ENCODE results near the gene PROC. TPM values are rescaled to one million over a fixed set of nuclear protein-coding genes. Genes with fewer than 3 reads are reported as not detected.

The PROC gene
- total and polyA plus RNA-seq, 2 donors (not counting 1 experiment from before 2014, with no cell fraction given) = not detected

- Histone ChIP-seq H2AFZ (ENCODE audit: low read length) (no peak overlapping the region), H3K9ac (ENCODE audit: insufficient read depth, low read length) (no peak overlapping the region), H3K27ac (ENCODE audit: insufficient read depth, low read length) (no peak overlapping the region), H3K79me2 (ENCODE audit: control insufficient read depth, insufficient read depth, low read length) (peaks cover 51% of the 10 kb centered on the region), H3K9me3 (ENCODE audit: control insufficient read depth, insufficient read depth, low read depth, low read length) (no peaks in the 10 kb centered on the region), H3K4me1 (ENCODE audit: control insufficient read depth, extremely low read depth, insufficient read depth, low read length) (no peaks in the 10 kb centered on the region), H3K27me3 (ENCODE audit: control insufficient read depth, insufficient read depth, low read length) (no peaks in the 10 kb centered on the region), H3K36me3 (ENCODE audit: control insufficient read depth, insufficient read depth, low read length) (no peaks in the 10 kb centered on the region), H3K4me2 (ENCODE audit: extremely low read depth, insufficient read depth, low read length) (no peak overlapping the region), H4K20me1 (ENCODE audit: control insufficient read depth, extremely low read depth, insufficient read depth, low read length) (no peaks in the 10 kb centered on the region), H3K4me3 (replicated peaks in 1 of 4; ENCODE audit: control extremely low read depth in 1 of 4, insufficient read depth in 1 of 4, low read depth in 3 of 4, low read length in 4 of 4) (no peak overlapping the region)
- no peak for DNase-seq (ENCODE audit: low read depth in 2 of 2)
- TF ChIP-seq EZH2 (IDR thresholded peaks at IDR 0.05; ENCODE audit: low read length, missing control alignments) (no peak), CTCF (conservative IDR thresholded peaks at IDR 0.05 in 1 of 2, IDR thresholded peaks at IDR 0.05 in 1 of 2; ENCODE audit: low read depth in 1 of 2, low read length in 2 of 2) (no peak)
These were observed 39.5 kb upstream of the PROC start for GRCh38 chr2:127378720-127379119.

- no peak overlapping the region for H3K9ac ChIP-seq (ENCODE audit: insufficient read depth, low read length)
- no peaks in the 10 kb centered on the region for H4K20me1 ChIP-seq (ENCODE audit: control insufficient read depth, extremely low read depth, insufficient read depth, low read length)
- no peak overlapping the region for H3K27ac ChIP-seq (ENCODE audit: insufficient read depth, low read length)
- no peak for DNase-seq (ENCODE audit: low read depth in 2 of 2)
- H3K4me3 ChIP-seq (replicated peaks in 1 of 4; ENCODE audit: control extremely low read depth in 1 of 4, insufficient read depth in 1 of 4, low read depth in 3 of 4, low read length in 4 of 4) = no peak overlapping the region
- no peaks in the 10 kb centered on the region for H3K27me3 ChIP-seq (ENCODE audit: control insufficient read depth, insufficient read depth, low read length)
- H3K4me2 ChIP-seq (ENCODE audit: extremely low read depth, insufficient read depth, low read length) = no peak overlapping the region
- no peaks in the 10 kb centered on the region for H3K4me1 ChIP-seq (ENCODE audit: control insufficient read depth, extremely low read depth, insufficient read depth, low read length)
- H3K79me2 ChIP-seq (ENCODE audit: control insufficient read depth, insufficient read depth, low read length) = peaks cover 51% of the 10 kb centered on the region
- no peaks in the 10 kb centered on the region for H3K36me3 ChIP-seq (ENCODE audit: control insufficient read depth, insufficient read depth, low read length)
- TF ChIP-seq CTCF (conservative IDR thresholded peaks at IDR 0.05 in 1 of 2, IDR thresholded peaks at IDR 0.05 in 1 of 2; ENCODE audit: low read depth in 1 of 2, low read length in 2 of 2) (no peak), EZH2 (IDR thresholded peaks at IDR 0.05; ENCODE audit: low read length, missing control alignments) (no peak)
- H2AFZ ChIP-seq (ENCODE audit: low read length) = no peak overlapping the region
- H3K9me3 ChIP-seq (ENCODE audit: control insufficient read depth, insufficient read depth, low read depth, low read length) = no peaks in the 10 kb centered on the region
These were observed 38.4 kb upstream of the PROC start for GRCh38 chr2:127379712-127380355.

GRCh38 chr2:127381762-127382161 is 36.5 kb upstream of the PROC start:
- no peak overlapping the region for H3K4me2 ChIP-seq (ENCODE audit: extremely low read depth, insufficient read depth, low read length)
- DNase-seq (ENCODE audit: low read depth in 2 of 2) = no peak

More at GRCh38 chr2:127381762-127382161, 36.5 kb upstream of the PROC start:
- no peaks in the 10 kb centered on the region for H3K4me1 ChIP-seq (ENCODE audit: control insufficient read depth, extremely low read depth, insufficient read depth, low read length)
- TF ChIP-seq EZH2 (IDR thresholded peaks at IDR 0.05; ENCODE audit: low read length, missing control alignments) = no peak
- TF ChIP-seq CTCF (conservative IDR thresholded peaks at IDR 0.05 in 1 of 2, IDR thresholded peaks at IDR 0.05 in 1 of 2; ENCODE audit: low read depth in 1 of 2, low read length in 2 of 2) = no peak
- no peak overlapping the region for H3K4me3 ChIP-seq (replicated peaks in 1 of 4; ENCODE audit: control extremely low read depth in 1 of 4, insufficient read depth in 1 of 4, low read depth in 3 of 4, low read length in 4 of 4)
- H3K27ac ChIP-seq (ENCODE audit: insufficient read depth, low read length) = no peak overlapping the region
- H3K36me3 ChIP-seq (ENCODE audit: control insufficient read depth, insufficient read depth, low read length) = no peaks in the 10 kb centered on the region
- no peak overlapping the region for H2AFZ ChIP-seq (ENCODE audit: low read length)
- H3K79me2 ChIP-seq (ENCODE audit: control insufficient read depth, insufficient read depth, low read length) = peaks cover 55% of the 10 kb centered on the region
- H3K27me3 ChIP-seq (ENCODE audit: control insufficient read depth, insufficient read depth, low read length) = no peaks in the 10 kb centered on the region
- H3K9ac ChIP-seq (ENCODE audit: insufficient read depth, low read length) = no peak overlapping the region
- H4K20me1 ChIP-seq (ENCODE audit: control insufficient read depth, extremely low read depth, insufficient read depth, low read length) = no peaks in the 10 kb centered on the region
- no peaks in the 10 kb centered on the region for H3K9me3 ChIP-seq (ENCODE audit: control insufficient read depth, insufficient read depth, low read depth, low read length)
